ENCODE measurements around the gene BBS2.

DNA sequence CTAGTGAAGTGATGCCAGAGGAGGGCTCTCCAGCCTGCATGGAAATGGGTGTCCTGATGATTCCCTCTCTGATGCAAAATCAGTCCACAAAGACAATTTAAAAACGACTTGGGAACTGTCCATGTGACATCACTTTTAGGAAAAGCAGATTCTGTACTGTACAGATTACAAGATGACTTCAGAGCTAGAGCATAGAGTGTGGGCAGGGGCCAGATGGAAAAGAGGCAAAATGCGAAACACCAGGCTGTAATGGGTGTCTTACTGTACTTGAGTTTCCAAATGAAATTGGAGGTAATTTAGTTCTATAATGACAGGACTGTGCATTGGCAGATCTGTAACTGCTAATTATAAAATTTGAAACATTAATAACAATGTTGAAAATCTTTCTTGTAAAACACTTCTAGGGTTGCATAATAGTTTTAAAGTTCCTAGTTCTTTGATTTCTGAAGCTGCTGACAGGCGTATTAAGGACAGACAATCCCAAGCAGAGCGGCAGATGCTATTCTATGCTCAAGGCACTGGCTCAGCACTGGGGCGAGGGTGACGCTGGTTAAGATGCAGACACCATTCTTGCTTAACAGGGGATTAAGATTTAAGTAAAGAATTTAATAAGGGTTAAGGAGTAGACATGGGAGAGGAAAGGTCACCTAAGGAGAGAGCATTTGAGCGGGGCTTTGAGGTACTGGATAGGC lies 38.9 kb downstream of the BBS2 start:
- TF ChIP-seq ZNF565 (CRISPR knock-in tag; conservative IDR thresholded peaks at IDR 0.05; ENCODE audit: low read depth) (no peak), OSR1 (CRISPR knock-in tag; IDR thresholded peaks at IDR 0.05) (no peak)
- TF ChIP-seq, protein P1, sequence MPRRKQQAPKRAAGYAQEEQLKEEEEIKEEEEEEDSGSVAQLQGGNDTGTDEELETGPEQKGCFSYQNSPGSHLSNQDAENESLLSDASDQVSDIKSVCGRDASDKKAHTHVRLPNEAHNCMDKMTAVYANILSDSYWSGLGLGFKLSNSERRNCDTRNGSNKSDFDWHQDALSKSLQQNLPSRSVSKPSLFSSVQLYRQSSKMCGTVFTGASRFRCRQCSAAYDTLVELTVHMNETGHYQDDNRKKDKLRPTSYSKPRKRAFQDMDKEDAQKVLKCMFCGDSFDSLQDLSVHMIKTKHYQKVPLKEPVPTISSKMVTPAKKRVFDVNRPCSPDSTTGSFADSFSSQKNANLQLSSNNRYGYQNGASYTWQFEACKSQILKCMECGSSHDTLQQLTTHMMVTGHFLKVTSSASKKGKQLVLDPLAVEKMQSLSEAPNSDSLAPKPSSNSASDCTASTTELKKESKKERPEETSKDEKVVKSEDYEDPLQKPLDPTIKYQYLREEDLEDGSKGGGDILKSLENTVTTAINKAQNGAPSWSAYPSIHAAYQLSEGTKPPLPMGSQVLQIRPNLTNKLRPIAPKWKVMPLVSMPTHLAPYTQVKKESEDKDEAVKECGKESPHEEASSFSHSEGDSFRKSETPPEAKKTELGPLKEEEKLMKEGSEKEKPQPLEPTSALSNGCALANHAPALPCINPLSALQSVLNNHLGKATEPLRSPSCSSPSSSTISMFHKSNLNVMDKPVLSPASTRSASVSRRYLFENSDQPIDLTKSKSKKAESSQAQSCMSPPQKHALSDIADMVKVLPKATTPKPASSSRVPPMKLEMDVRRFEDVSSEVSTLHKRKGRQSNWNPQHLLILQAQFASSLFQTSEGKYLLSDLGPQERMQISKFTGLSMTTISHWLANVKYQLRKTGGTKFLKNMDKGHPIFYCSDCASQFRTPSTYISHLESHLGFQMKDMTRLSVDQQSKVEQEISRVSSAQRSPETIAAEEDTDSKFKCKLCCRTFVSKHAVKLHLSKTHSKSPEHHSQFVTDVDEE (CRISPR knock-in tag; IDR thresholded peaks at IDR 0.05): no peak
